ENCODE data around the gene DDX43.

- TF ChIP-seq POLR2A (IDR thresholded peaks at IDR 0.05; ENCODE audit: low read depth, low read length) (no peak), CTCF (conservative IDR thresholded peaks at IDR 0.05; ENCODE audit: low read depth, low read length) (no peak), BHLHE40 (IDR thresholded peaks at IDR 0.05; ENCODE audit: low read depth, low read length) (no peak), USF2 (IDR thresholded peaks at IDR 0.05; ENCODE audit: low read depth, low read length) (no peak), RFX5 (IDR thresholded peaks at IDR 0.05; ENCODE audit: low read depth, low read length) (no peak), MXI1 (IDR thresholded peaks at IDR 0.05; ENCODE audit: borderline replicate concordance, low read depth, low read length) (no peak), MAZ (IDR thresholded peaks at IDR 0.05; ENCODE audit: borderline replicate concordance, low read depth, low read length) (no peak), RAD21 (IDR thresholded peaks at IDR 0.05; ENCODE audit: low read length) (no peak)
Measured at GRCh38 chr6:73349311-73349710, 45.3 kb upstream of the DDX43 start.

Measured in IMR-90 (cell line).